Mesenchymal stem cell (in vitro differentiated cells and primary cell): ENCODE measurements around the gene DCLK3.

Experiments used
- DNase-seq: peaks from one replicate; pipeline ENCODE4 v3.0.0-alpha.2; 2013
- H2AFZ ChIP-seq: one replicate; pipeline ENCODE4 v1.6.1; 2013; ENCODE audit warnings: low read depth, mild to moderate bottlenecking, control low read depth, inconsistent platforms, low read length, moderate library complexity
- H2AK5ac ChIP-seq: 2 replicates; pipeline ENCODE4 v1.6.1; 2013; ENCODE audit warnings: low read length, moderate library complexity, mild to moderate bottlenecking, inconsistent platforms; ENCODE audit not compliant: severe bottlenecking
- H2BK120ac ChIP-seq: one replicate; pipeline ENCODE4 v1.6.1; 2013; ENCODE audit warnings: low read depth, mild to moderate bottlenecking, inconsistent platforms, low read length, moderate library complexity
- H2BK12ac ChIP-seq, 2 experiments: one replicate each; pipeline ENCODE4 v1.6.1; 2013; ENCODE audit warnings: inconsistent platforms in 2 of 2, low read length in 2 of 2, mild to moderate bottlenecking in 2 of 2, moderate library complexity in 2 of 2, control low read depth in 1 of 2
- H2BK15ac ChIP-seq: one replicate; pipeline ENCODE4 v1.6.1; 2013; ENCODE audit warnings: mild to moderate bottlenecking, low read depth, inconsistent platforms; ENCODE audit not compliant: poor library complexity, severe bottlenecking
- H2BK5ac ChIP-seq: 2 replicates; pipeline ENCODE4 v1.6.1; 2013; ENCODE audit warnings: low read depth, mild to moderate bottlenecking, low read length, control low read depth, inconsistent platforms; ENCODE audit not compliant: poor library complexity, severe bottlenecking
- H3K14ac ChIP-seq, 2 experiments: one replicate each; pipeline ENCODE4 v1.6.1; 2013; ENCODE audit warnings: inconsistent platforms in 2 of 2, low read length in 2 of 2, control low read depth in 1 of 2, mild to moderate bottlenecking in 1 of 2, moderate library complexity in 1 of 2
- H3K18ac ChIP-seq, 2 experiments: one replicate each; pipeline ENCODE4 v1.6.1; 2013; ENCODE audit warnings: inconsistent platforms in 2 of 2, low read length in 2 of 2, control low read depth in 1 of 2, low read depth in 1 of 2, mild to moderate bottlenecking in 1 of 2
- H3K23ac ChIP-seq, 2 experiments: one replicate each; pipeline ENCODE4 v1.6.1; 2013; ENCODE audit warnings: inconsistent platforms in 2 of 2, low read length in 2 of 2, mild to moderate bottlenecking in 2 of 2, moderate library complexity in 2 of 2, control low read depth in 1 of 2
- H3K27ac ChIP-seq: 2 replicates; pipeline ENCODE4 v1.5.1; 2013; ENCODE audit warnings: mild to moderate bottlenecking, moderate library complexity, low read length, control low read depth, inconsistent platforms; ENCODE audit not compliant: poor library complexity, severe bottlenecking
- H3K27me3 ChIP-seq, 2 experiments: 2 replicates each; pipeline versions ENCODE4 v1.6.1 to v1.7.0; 2013; ENCODE audit warnings: low read length in 2 of 2, mild to moderate bottlenecking in 2 of 2, moderate library complexity in 2 of 2, control low read depth in 1 of 2, inconsistent platforms in 1 of 2; ENCODE audit not compliant: control insufficient read depth in 1 of 2, insufficient read depth in 1 of 2
- H3K36me3 ChIP-seq, 2 experiments: 2 replicates each; pipeline versions ENCODE4 v1.6.1 to v1.7.0; 2013; ENCODE audit warnings: low read length in 2 of 2, control low read depth in 1 of 2, inconsistent platforms in 1 of 2, low read depth in 1 of 2, mild to moderate bottlenecking in 1 of 2; ENCODE audit not compliant: insufficient read depth in 2 of 2, control insufficient read depth in 1 of 2
- H3K4ac ChIP-seq, 2 experiments: one replicate each; pipeline ENCODE4 v1.6.1; 2013; ENCODE audit warnings: inconsistent platforms in 2 of 2, low read length in 2 of 2, mild to moderate bottlenecking in 2 of 2, moderate library complexity in 2 of 2, control low read depth in 1 of 2, low read depth in 1 of 2
- H3K4me1 ChIP-seq: 2 replicates; pipeline ENCODE4 v1.6.1; 2013; ENCODE audit warnings: low read depth, low read length, control low read depth; ENCODE audit not compliant: control insufficient read depth, insufficient read depth
- H3K4me2 ChIP-seq: 2 replicates; pipeline ENCODE4 v1.6.1; 2013; ENCODE audit warnings: low read length, mild to moderate bottlenecking, inconsistent platforms; ENCODE audit not compliant: poor library complexity, severe bottlenecking
- H3K4me3 ChIP-seq, 2 experiments: 2 replicates each; pipeline versions ENCODE4 v1.5.1 to v1.7.0; 2013; ENCODE audit warnings: low read length in 2 of 2, mild to moderate bottlenecking in 2 of 2, control low read depth in 1 of 2, low read depth in 1 of 2; ENCODE audit not compliant: insufficient read depth in 1 of 2
- H3K79me1 ChIP-seq: replicated peaks from 2 replicates; pipeline ENCODE4 v1.6.1; 2013; ENCODE audit warnings: mild to moderate bottlenecking, control low read depth, low read length, inconsistent platforms; ENCODE audit not compliant: poor library complexity, severe bottlenecking
- H3K9ac ChIP-seq: 2 replicates; pipeline ENCODE4 v1.7.0; 2013; ENCODE audit warnings: mild to moderate bottlenecking, low read length, moderate library complexity
- H3K9me3 ChIP-seq: 2 replicates; pipeline ENCODE4 v1.7.0; 2013; ENCODE audit warnings: mild to moderate bottlenecking, low read length; ENCODE audit not compliant: control insufficient read depth
- H4K8ac ChIP-seq: one replicate; pipeline ENCODE4 v1.6.1; 2013; ENCODE audit warnings: inconsistent platforms, mild to moderate bottlenecking, low read length, moderate library complexity
- H4K91ac ChIP-seq: one replicate; pipeline ENCODE4 v1.6.1; 2013; ENCODE audit warnings: mild to moderate bottlenecking, low read length, inconsistent platforms
- WGBS: methylation state at CpG from one replicate; pipeline ENCODE4 v1.1.7; 2013; ENCODE audit warnings: mixed read lengths; 5-methylcytosine and 5-hydroxymethylcytosine counted together

DCLK3 gene

DNA sequence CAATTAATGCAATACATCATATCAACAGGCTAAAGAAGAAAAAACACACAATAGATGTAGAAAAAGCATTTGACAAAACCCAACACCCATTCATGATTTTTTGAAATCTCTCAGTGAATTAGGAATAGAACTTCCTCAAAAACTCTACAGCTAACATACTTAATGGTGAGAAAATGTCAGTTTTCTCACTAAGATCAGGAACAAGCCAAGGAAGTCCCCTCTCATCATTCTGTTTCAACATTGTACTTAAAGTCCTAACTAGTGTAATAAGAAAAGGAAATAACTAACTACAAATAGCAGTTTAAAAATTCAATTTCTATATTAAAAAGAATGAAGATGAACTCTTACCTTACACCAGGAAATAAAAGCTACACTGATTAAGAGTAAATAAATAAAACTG is 77.8 kb downstream of the DCLK3 start:
- Histone ChIP-seq H3K9ac (no peak overlapping the region), H3K36me3 (no peaks in the 10 kb centered on the region), H3K14ac (no peak overlapping the region), H2BK5ac (no peak overlapping the region), H2BK120ac (no peak overlapping the region), H2AFZ (no peak overlapping the region), H2AK5ac (no peak overlapping the region), H3K23ac (no peak overlapping the region), H3K79me1 (no peaks in the 10 kb centered on the region), H3K4ac (no peak overlapping the region), H4K8ac (no peak overlapping the region), H3K27me3 (no peaks in the 10 kb centered on the region), H3K9me3 (no peaks in the 10 kb centered on the region), H4K91ac (no peak overlapping the region), H3K18ac (no peak overlapping the region), H3K27ac (no peak overlapping the region), H2BK12ac (no peak overlapping the region), H3K4me3 (no peak overlapping the region), H3K4me1 (no peaks in the 10 kb centered on the region), H2BK15ac (no peak overlapping the region), H3K4me2 (no peak overlapping the region)
- no peak for DNase-seq

- 100% methylated on average over 1 of the region's 1 CpG for WGBS
- H2AFZ ChIP-seq: no peak overlapping the region
Measured at GRCh38 chr3:36681867-36682266, 82.5 kb downstream of the DCLK3 start.

DNA sequence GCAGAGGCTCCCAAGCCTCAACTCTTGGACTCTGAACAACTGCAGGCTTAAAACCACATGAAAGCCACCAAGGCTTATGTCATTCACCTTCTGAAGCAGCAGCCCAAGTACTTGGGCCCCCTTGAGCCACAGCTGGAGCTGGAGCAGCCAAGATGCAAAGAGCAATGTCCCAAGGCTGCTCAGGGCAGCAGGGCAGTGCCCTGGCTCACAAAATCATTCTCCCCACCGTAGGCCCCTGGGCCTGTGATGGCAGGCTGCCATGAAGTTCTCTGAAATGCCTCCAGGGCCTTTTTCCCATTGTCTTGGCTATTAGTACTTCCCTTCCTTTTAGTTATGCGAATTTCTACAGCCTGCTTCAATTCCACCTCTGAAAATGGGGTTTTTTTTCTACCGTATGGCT is 83.4 kb downstream of the DCLK3 start:
- H4K91ac ChIP-seq: no peak overlapping the region
- H2BK120ac ChIP-seq: no peak overlapping the region
- H3K79me1 ChIP-seq: no peaks in the 10 kb centered on the region
- no peak overlapping the region for H3K27ac ChIP-seq
- no peak overlapping the region for H3K4me2 ChIP-seq
- H2AFZ ChIP-seq: no peak overlapping the region
- H3K9ac ChIP-seq: no peak overlapping the region
- H2AK5ac ChIP-seq: peak overlapping the region; percentile 91
- H2BK15ac ChIP-seq: no peak overlapping the region
- H3K9me3 ChIP-seq: peaks cover 9% of the 10 kb centered on the region
- H3K36me3 ChIP-seq: peaks cover 0 to 2% of the 10 kb centered on the region in 2 experiments
- DNase-seq: no peak
- peak overlapping the region; percentile 73 for H2BK5ac ChIP-seq
- H3K4me1 ChIP-seq: no peaks in the 10 kb centered on the region
- no peaks in the 10 kb centered on the region for H3K27me3 ChIP-seq
- WGBS: 88% methylated on average over 3 of the region's 3 CpGs
- no peak overlapping the region for H3K4me3 ChIP-seq
- H3K23ac ChIP-seq: no peak overlapping the region
- no peak overlapping the region for H4K8ac ChIP-seq
- no peak overlapping the region for H2BK12ac ChIP-seq
- H3K18ac ChIP-seq: no peak overlapping the region
- no peak overlapping the region for H3K14ac ChIP-seq
- no peak overlapping the region for H3K4ac ChIP-seq

More at GRCh38 chr3:36681867-36682266, 82.5 kb downstream of the DCLK3 start:
- H2BK120ac ChIP-seq: no peak overlapping the region
- no peak overlapping the region for H2BK5ac ChIP-seq
- H3K14ac ChIP-seq: no peak overlapping the region
- DNase-seq: no peak
- H3K36me3 ChIP-seq: peaks cover 0 to 2% of the 10 kb centered on the region in 2 experiments
- H3K18ac ChIP-seq: no peak overlapping the region
- no peak overlapping the region for H3K9ac ChIP-seq
- no peak overlapping the region for H3K23ac ChIP-seq
- no peaks in the 10 kb centered on the region for H3K4me1 ChIP-seq
- H3K27me3 ChIP-seq: no peaks in the 10 kb centered on the region
- H3K27ac ChIP-seq: no peak overlapping the region
- no peak overlapping the region for H2AK5ac ChIP-seq
- no peaks in the 10 kb centered on the region for H3K79me1 ChIP-seq
- H3K4me2 ChIP-seq: no peak overlapping the region
- no peak overlapping the region for H3K4ac ChIP-seq
- H2BK12ac ChIP-seq: no peak overlapping the region
- no peak overlapping the region for H4K8ac ChIP-seq
- H2BK15ac ChIP-seq: no peak overlapping the region
- no peak overlapping the region for H3K4me3 ChIP-seq
- peaks cover 9% of the 10 kb centered on the region for H3K9me3 ChIP-seq
- H4K91ac ChIP-seq: no peak overlapping the region

DNA sequence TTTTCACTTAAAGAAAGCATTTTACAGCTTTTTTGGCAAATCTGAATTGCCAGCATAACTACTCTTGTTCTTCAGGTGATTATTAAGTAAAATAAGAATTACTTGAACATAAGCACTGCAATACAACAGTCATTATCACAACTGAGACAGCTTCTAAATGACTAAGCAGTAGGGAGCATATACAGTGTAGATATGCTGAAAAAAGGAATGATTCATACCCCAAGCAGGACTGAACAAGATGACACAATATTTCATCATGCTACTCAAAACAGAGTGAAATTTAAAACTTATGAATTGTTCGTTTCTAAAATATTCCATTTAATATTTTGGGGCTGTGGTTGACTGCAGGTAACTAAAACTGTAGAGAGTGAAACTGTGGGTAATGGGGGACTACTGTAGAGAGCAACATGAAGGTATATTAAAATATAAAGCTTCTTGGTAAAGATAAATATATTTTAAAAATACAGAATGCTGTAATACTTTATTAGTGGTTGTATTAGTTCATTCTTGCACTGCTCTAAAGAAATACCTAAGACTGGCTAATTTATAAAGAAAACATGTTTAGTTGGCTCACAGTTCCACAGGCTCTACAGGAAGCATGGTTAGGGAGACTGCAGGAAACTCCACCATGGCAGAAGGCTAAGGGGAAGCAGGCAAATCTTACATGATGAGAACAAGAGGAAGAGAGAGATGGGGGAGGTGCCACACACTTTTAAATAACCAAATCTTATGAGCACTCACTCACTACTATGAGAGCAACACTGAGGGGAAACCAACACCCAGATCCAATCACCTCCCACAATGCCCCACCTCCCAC is 84.8 kb downstream of the DCLK3 start:
- Histone ChIP-seq H3K9me3 (peaks cover 12% of the 10 kb centered on the region), H3K18ac (no peak overlapping the region), H2AFZ (no peak overlapping the region), H2AK5ac (no peak overlapping the region), H2BK5ac (peak overlapping the region; percentile 44), H3K4me2 (no peak overlapping the region), H3K9ac (peak overlapping the region; percentile 83), H3K4me3 (no peak overlapping the region), H4K8ac (peak overlapping the region; percentile 4), H3K23ac (no peak overlapping the region), H3K27ac (peak overlapping the region; percentile 85), H2BK12ac (no peak overlapping the region), H3K14ac (no peak overlapping the region), H3K4me1 (no peaks in the 10 kb centered on the region), H3K4ac (no peak overlapping the region), H2BK15ac (no peak overlapping the region), H3K27me3 (no peaks in the 10 kb centered on the region), H3K36me3 (peaks cover 0 to 2% of the 10 kb centered on the region in 2 experiments), H3K79me1 (no peaks in the 10 kb centered on the region), H4K91ac (no peak overlapping the region), H2BK120ac (peak overlapping the region; percentile 11)
- DNase-seq: peak; percentile 81
- no CpG with 5 or more reads among the region's 1 CpG for WGBS
